Measurements from ENCODE around the gene SLC22A17.
A peak's percentile ranks its signal among the peaks of the same experiment; 100 is the strongest.

The SLC22A17 gene

DNA sequence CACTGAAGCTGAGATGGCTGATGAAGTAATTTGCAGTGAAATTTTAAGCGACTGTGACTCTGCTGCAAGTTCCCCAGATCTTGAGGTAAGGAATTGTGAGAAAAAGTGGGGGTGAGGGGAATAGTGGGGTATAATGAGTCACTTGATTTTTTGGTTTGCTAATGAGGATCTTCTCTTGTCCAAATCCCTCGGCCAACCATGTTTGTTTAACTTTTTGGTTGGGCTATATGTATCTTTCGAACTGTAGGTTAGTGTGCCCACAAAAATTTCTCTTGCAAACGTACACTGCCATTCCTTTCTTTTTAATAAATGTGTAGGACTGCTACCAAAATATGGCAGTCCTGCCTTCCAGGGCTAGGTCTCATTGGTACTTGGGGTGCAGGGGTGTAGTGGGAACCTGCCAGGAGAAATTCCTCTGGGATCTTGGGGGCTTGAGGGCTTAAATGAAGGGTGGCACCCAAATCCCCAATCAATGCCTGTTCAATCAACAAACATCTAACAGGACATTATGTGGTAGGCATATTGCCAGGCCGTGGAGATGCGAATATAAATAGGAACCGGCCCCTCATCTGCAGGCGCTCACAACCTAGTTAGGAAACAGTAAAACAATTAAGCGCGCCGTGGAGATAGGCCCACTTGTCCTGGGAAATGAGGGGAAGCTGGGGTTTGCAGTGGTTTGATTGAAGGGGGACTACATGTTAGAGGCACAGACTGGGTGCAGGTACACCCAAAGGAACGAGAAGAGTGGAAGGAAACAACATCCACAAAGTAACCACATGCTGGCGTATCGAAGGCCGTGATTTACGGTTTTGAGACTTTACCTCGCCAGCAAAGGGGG is 32.7 kb downstream of the SLC22A17 start:
- Mint-ChIP-seq H3K36me3 (peaks cover 13% of the 10 kb centered on the region), H3K9me3 (no peaks in the 10 kb centered on the region), H3K27me3 (no peaks in the 10 kb centered on the region), H3K27ac (peak overlapping the region; percentile 98), H3K4me1 (peaks cover 31% of the 10 kb centered on the region), H3K4me3 (peak overlapping the region; percentile 88)

DNA sequence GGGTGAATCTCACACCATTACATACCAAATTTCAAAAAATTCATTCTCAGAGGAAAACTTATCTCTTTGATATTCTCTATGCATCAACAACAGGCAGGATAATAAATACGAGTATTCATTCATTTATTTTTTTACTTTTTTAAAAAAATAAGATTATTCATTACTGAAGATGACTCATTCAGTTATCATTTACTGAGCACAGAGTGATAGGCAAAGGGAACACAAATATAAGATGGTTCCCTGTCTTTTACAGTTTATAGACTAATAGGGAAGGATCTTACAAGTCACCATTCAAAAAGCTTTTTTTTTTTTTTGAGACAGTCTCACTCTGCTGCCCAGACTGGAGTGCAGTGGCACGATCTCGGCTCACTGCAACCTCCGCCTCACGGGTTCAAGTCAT is 36.4 kb downstream of the SLC22A17 start:
- Mint-ChIP-seq H3K36me3 (no peaks in the 10 kb centered on the region), H3K4me1 (peaks cover 13% of the 10 kb centered on the region), H3K9me3 (no peaks in the 10 kb centered on the region), H3K4me3 (no peak overlapping the region), H3K27me3 (no peaks in the 10 kb centered on the region), H3K27ac (no peak overlapping the region)

GRCh38 chr14:23310546-23310945 is 42.1 kb downstream of the SLC22A17 start:
- H3K9me3 Mint-ChIP-seq = no peaks in the 10 kb centered on the region
- no peak overlapping the region for H3K4me3 Mint-ChIP-seq
- no peak overlapping the region for H3K27ac Mint-ChIP-seq
- H3K36me3 Mint-ChIP-seq = no peaks in the 10 kb centered on the region
- H3K4me1 Mint-ChIP-seq = no peaks in the 10 kb centered on the region
- peaks cover 17% of the 10 kb centered on the region for H3K27me3 Mint-ChIP-seq

DNA sequence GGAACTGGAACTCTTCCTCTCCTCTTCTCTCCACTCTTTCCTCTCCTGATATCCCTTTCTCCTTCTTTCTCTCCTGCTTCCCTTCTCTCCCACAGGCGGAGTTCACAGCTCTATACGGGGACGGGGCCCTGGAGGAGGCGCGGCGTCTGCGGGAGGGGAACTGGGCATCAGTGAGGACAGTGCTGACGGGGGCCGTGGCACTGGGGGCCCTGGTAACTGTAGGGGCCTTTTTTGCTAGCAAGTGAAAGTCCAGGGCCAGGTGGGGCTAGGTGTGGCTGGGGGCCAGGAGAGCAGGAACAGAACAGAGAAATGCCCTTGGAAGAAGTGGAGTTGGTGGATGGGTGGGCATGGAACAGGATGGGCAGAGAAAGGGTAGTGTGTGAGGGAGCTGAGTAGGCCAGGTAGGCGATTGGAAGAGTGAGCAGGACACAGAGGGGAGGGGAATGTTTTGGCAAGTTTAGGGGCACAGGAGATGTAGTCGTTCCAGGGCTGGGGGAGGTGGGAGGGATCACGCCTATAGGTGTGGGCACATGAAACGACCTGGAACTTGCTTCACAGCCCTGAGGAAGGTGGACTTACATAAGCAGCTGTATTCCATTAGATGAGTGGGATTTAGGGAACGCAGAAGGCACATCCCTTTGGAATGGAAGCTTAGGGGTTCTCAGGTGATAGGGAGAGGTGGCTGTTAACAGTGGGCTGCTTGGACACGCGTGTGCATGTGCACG is 43.8 kb downstream of the SLC22A17 start:
- Mint-ChIP-seq H3K4me1 (no peaks in the 10 kb centered on the region), H3K4me3 (no peak overlapping the region), H3K9me3 (no peaks in the 10 kb centered on the region), H3K27me3 (peaks cover 21% of the 10 kb centered on the region), H3K36me3 (no peaks in the 10 kb centered on the region), H3K27ac (no peak overlapping the region)

GRCh38 chr14:23307687-23308644 is 44.7 kb downstream of the SLC22A17 start:
- H3K27ac Mint-ChIP-seq = no peak overlapping the region
- H3K4me1 Mint-ChIP-seq = peaks cover 3% of the 10 kb centered on the region
- H3K27me3 Mint-ChIP-seq = peaks cover 21% of the 10 kb centered on the region
- no peak overlapping the region for H3K4me3 Mint-ChIP-seq
- no peaks in the 10 kb centered on the region for H3K36me3 Mint-ChIP-seq
- H3K9me3 Mint-ChIP-seq = no peaks in the 10 kb centered on the region

GRCh38 chr14:23307146-23307530 is 45.5 kb downstream of the SLC22A17 start:
- H3K36me3 Mint-ChIP-seq = no peaks in the 10 kb centered on the region
- peaks cover 21% of the 10 kb centered on the region for H3K27me3 Mint-ChIP-seq
- H3K4me3 Mint-ChIP-seq = no peak overlapping the region
- H3K9me3 Mint-ChIP-seq = no peaks in the 10 kb centered on the region
- no peak overlapping the region for H3K27ac Mint-ChIP-seq
- peaks cover 8% of the 10 kb centered on the region for H3K4me1 Mint-ChIP-seq

- Mint-ChIP-seq H3K27me3 (peaks cover 21% of the 10 kb centered on the region), H3K9me3 (no peaks in the 10 kb centered on the region), H3K36me3 (no peaks in the 10 kb centered on the region), H3K27ac (no peak within 1 kb of the TSS), H3K4me3 (no peak within 1 kb of the TSS), H3K4me1 (peaks cover 8% of the 10 kb centered on the region)
These were observed 46.1 kb downstream of the SLC22A17 start, which contains the start of gene BCL2L2 for GRCh38 chr14:23306412-23307145. TSS of gene BCL2L2 (plus strand) at chr14:23306833. CDS start at chr14:23307768, 935 bp downstream.

DNA sequence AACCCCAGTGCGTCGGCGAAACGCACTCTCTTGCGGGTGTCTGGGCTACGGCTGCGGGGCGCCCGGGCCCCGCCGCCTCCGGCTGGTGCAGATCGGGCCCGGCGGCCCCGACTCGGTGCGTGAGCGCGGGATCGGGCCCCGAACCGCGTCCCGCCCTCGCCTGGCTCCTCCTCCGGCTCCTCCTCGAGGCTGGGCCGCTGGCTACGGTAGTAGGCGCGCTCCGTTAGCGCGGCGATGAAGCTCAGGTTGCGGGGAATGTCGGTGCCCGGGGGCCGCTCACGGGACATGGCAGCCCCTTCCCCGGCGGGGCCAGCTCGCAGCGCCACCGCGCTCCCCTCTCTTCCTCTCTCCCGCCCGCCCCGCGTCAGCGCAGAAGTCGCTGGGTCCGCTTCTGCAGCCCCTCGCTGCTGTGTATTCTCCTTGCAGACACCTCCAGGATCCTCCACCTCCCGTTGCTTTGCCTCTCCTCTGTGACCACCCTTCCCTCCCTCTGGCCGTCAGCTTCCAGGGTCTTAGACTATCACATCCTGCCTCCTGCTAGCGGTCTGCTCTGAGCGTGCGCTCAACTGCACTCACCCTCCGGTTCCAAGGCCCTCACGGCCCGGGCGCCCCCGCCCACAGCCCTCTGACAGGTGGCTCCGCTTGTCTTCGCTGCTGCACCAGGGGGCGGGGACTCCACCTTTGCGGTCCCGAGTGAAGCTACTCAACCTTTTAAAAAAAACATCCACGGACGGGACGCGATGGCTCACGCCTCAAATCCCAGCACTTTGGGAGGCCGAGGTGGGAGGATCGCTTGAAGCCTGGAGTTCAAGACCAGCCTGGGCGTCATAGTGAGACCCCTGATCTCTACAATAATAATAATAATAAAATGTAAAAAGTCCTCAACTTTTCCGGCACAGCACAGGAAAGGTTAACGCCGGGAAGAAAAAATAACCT is 50.1 kb downstream of the SLC22A17 start, which contains the start of gene PPP1R3E:
Gene PPP1R3E, minus strand, starts transcription at position 570 of the 936 bp plus-strand sequence. Its CDS starts 283 bp downstream, at position 287.
- Mint-ChIP-seq H3K9me3 (no peaks in the 10 kb centered on the region), H3K27ac (peak within 1 kb of the TSS; percentile 100), H3K4me1 (peaks cover 28% of the 10 kb centered on the region), H3K27me3 (peaks cover 13% of the 10 kb centered on the region), H3K4me3 (peak within 1 kb of the TSS; percentile 98), H3K36me3 (peaks cover 2% of the 10 kb centered on the region)

GRCh38 chr14:23301969-23302289 is 50.8 kb downstream of the SLC22A17 start:
- peaks cover 2% of the 10 kb centered on the region for H3K36me3 Mint-ChIP-seq
- peaks cover 7% of the 10 kb centered on the region for H3K27me3 Mint-ChIP-seq
- H3K4me1 Mint-ChIP-seq = peaks cover 30% of the 10 kb centered on the region
- H3K9me3 Mint-ChIP-seq = no peaks in the 10 kb centered on the region
- H3K4me3 Mint-ChIP-seq = peak overlapping the region; percentile 98
- H3K27ac Mint-ChIP-seq = peak overlapping the region; percentile 97

- Mint-ChIP-seq H3K9me3 (no peaks in the 10 kb centered on the region), H3K27me3 (peaks cover 7% of the 10 kb centered on the region), H3K27ac (peak overlapping the region; percentile 97), H3K4me1 (peaks cover 31% of the 10 kb centered on the region), H3K36me3 (peaks cover 2% of the 10 kb centered on the region), H3K4me3 (peak overlapping the region; percentile 98)
These were observed 51.3 kb downstream of the SLC22A17 start for GRCh38 chr14:23301288-23301968.

- Mint-ChIP-seq H3K4me1 (peaks cover 31% of the 10 kb centered on the region), H3K27me3 (peaks cover 4% of the 10 kb centered on the region), H3K36me3 (peaks cover 2% of the 10 kb centered on the region), H3K4me3 (peak overlapping the region; percentile 91), H3K27ac (peak overlapping the region; percentile 91), H3K9me3 (no peaks in the 10 kb centered on the region)
These were observed 51.9 kb downstream of the SLC22A17 start for GRCh38 chr14:23300687-23301223.

DNA sequence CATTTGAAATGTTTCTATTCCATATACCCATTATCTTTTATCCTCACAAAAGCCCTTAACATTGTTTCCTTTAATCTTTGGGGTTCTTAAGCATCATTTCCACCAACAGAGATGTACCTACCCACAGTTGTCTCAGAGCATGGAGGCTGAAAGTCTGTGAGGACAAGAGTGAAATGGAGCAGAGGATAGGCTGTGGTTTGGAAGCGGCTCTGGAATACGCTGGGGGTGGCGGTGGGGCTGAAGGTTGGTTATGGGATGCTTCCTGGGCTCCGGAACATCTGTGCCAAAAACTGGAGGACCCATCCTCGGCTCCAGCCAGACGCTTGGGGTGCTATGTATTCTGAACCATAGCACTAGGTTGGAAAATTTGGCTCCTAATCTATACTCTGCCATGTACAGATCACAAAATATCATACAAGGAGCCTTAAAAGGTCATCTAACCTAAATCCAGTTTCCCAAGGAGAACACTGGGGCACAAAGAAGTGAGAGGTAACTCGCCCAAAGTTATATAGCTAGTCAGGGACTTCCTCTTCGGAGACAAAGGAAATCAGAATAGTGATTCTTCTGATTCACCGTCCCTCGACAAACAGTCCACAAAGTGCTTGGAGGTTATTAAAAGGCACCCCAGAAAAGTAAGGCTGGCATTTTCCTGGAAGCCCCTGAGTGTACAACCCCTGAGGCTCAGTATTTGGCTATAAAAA is 52.6 kb downstream of the SLC22A17 start:
- H3K27me3 Mint-ChIP-seq = peaks cover 4% of the 10 kb centered on the region
- peak overlapping the region; percentile 91 for H3K4me3 Mint-ChIP-seq
- peaks cover 2% of the 10 kb centered on the region for H3K36me3 Mint-ChIP-seq
- peak overlapping the region; percentile 30 for H3K27ac Mint-ChIP-seq
- H3K9me3 Mint-ChIP-seq = no peaks in the 10 kb centered on the region
- H3K4me1 Mint-ChIP-seq = peaks cover 34% of the 10 kb centered on the region

Measured in activated naive CD4-positive, alpha-beta T cell treated with anti-CD3 and anti-CD28 coated beads, Interleukin-2, amount 50 U/mL, for 24 hours (primary cell).